A673 (cell line): ENCODE results near the gene FARP1.

Source experiments
- CTCF ChIP-seq: fragments of 300-800, 200-600 bp; sonication (generic); conservative IDR thresholded peaks from 2 replicates; pipeline ENCODE4 v1.5.1; 2017; ENCODE audit warnings: low read depth, mild to moderate bottlenecking, antibody characterized with exemption, low read length, moderate library complexity, mixed read lengths
- EZH2 ChIP-seq: fragments of 200-600 bp; sonication (generic); IDR thresholded peaks from 2 replicates; pipeline ENCODE4 v1.6.1; 2017; ENCODE audit warnings: borderline replicate concordance, low read depth, mild to moderate bottlenecking, mixed read lengths, antibody characterized with exemption, low read length; ENCODE audit not compliant: poor library complexity, severe bottlenecking

GRCh38 chr13:98446234-98446621, 303.3 kb downstream of the FARP1 start:
- no peak for TF ChIP-seq CTCF
- TF ChIP-seq EZH2: no peak
